GM18867 (cell line): ENCODE data around the gene PADI2.

Experiments
- ATAC-seq: cut with Tn5 transposase; IDR thresholded peaks from one replicate; pipeline ENCODE4 v1.9.1; 2021; ENCODE audit warnings: mild to moderate bottlenecking, moderate library complexity; ENCODE audit not compliant: unreplicated experiment

The PADI2 gene

DNA sequence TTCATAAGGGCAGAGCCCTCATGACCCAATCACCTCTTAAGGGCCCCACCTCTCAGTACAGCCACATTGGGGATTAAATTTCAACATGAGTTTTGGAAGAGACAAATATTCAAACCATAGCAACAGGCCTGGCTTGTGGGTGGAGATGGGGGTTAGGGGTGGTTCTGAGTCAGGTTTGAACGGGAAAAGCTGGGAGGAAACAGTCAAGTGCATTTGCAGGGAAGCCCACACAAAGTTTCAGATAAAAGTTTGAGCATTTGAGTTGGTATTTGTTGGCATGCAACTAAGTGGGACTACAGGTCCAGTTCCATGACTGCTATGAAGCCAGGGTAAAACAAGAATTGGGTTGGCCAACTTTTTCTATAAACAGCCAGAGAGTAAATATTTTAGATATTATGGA, 21.0 kb upstream of the PADI2 start:
- no peak for ATAC-seq

DNA sequence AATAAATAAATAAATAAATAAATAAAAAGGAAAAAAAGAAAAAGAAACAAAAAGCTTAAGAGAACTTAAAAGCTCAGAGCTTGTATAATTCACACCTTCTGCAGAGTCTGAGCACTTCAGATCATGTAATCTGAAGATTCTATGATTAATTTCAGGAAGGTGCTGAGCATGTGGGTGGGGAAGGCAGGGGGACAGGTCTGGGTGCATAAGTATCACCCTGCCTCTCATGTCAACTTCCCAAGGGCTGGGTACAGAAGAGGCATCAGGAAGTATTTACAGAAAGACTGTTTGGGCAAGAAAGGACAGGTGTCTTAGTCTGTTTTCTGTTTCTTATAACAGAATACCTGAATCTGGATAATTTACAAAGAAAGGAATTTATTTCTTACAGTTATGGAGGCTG, 20.4 kb upstream of the PADI2 start:
- ATAC-seq = no peak

DNA sequence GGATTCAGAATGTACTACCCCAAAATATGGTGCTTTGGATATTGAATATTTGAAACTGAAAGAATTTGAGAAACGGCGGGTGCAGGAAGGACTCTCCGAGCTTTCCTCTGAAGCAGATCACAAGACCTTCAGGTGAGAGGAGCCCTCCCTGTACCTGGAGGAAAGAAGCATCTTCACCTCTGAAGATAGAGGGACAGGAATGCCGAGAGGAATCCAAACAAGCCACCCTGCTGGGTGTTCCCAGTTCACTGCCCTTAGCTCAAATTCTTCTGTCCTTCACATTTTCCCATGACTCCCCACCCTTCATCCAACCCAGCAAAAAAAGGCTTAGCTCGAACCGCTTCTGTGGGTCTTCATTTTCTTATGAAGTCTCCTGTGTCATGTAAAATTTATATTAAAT, 18.2 kb upstream of the PADI2 start:
- no peak for ATAC-seq

DNA sequence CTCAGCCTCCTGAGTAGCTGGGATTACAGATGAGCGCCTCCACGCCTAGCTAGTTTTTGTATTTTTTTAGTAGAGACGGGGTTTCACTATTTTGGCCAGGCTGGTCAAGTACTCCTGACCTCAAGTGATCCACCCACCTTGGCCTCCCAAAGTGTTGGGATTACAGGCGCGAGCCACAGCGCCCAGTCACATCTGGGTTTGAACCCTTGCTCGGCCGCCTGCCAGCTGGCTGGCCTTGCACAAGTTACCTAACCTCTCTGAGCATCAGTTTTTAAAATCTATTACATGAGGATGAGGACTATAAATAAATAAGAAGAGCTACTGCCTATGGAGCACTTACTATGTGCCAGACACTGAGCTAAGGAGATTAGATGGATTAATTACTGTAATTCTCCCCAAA, 17.7 kb upstream of the PADI2 start:
- no peak for ATAC-seq

DNA sequence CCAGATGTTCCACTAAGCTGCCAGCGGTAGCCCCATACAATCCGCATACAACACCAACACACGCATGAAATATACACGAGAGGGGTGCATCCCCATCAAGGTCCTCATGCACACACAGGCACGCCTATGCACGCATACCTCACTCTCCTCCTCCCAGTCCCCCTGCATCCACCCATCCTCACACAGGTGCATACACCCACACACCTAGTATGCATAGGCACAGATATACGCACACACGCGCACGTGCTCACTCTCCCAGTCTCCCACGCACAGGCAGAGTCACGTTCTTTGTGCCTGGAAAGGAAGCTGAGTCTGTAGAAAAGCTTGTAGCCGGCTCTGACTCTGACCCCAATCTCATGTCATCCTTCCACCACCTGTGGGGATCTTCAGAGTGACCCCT, 16.9 kb upstream of the PADI2 start:
- ATAC-seq = no peak

DNA sequence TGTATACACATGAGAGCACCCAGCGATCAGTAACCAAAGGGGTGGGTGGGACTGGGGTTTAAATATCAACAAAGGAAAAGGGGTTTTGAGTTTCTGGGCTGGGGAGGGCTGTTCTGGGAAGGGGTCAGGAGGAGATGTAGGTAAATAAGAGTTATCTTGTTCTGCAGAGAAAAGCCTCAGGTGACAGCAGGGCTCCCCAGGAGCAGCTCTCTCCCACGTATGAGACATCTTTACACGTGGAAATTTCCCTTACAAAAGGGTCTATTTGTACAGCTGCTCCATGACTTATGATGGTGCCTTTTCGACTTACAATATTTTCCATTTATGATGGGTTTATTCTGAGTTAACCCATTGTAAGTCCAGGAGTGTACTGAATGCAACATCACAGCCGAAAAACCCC, 16.3 kb upstream of the PADI2 start:
- no peak for ATAC-seq

- ATAC-seq = no peak
These were observed 15.5 kb upstream of the PADI2 start for GRCh38 chr1:17134724-17135123.

- no peak for ATAC-seq
These were observed 14.8 kb upstream of the PADI2 start for GRCh38 chr1:17134034-17134433.

DNA sequence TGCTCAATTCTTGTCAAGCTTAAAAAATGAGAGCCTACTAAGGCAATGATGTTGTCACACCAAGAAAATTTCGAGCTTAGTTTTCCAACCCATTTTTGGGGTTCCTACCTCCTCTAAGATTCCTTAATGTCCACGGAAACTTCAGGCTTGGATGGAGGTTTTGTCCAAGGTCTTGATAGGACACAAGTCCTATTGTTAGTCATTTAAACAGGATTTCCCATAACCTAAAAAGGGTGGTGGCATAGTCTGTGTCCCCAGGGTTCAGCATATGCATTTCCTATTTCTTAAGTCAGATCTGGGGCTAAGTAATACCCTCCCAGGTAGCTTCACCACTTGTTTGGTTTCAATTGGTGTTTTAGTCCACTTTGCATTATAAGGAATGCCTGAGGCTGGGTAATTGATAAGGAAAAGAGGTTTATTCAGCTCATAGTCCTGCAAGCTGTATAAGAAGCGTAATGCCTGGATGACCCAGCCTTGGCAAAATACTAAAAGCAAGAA, 10.9 kb upstream of the PADI2 start:
- no peak for ATAC-seq

- ATAC-seq = no peak
These were observed 9.1 kb upstream of the PADI2 start for GRCh38 chr1:17128361-17128760.

DNA sequence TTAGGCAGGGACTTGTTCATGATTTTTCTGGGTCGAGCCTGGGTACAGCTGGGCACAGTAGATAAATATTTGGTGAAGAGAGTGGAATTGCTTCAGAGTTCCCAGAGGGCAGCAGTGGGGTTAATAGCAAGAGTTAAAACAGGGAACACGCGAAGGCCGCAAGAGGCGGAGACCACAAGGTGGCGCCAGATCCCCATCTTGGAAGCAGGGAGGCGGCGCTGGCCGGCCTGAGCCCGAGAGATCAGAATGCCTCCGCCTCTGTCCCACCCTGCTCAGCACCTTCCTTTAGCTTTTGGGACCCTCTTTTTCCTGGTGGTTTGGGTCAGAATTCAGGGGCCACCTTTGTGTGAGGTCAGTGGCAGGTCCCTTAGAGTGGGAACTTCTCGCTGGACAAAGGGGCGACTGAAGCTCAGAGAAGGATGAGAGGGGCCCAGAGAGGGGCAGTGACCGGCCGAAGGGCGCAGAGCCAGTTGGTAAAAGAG, 6.5 kb upstream of the PADI2 start:
- ATAC-seq = no peak

GRCh38 chr1:17123196-17124045, 4.2 kb upstream of the PADI2 start:
- no peak for ATAC-seq

DNA sequence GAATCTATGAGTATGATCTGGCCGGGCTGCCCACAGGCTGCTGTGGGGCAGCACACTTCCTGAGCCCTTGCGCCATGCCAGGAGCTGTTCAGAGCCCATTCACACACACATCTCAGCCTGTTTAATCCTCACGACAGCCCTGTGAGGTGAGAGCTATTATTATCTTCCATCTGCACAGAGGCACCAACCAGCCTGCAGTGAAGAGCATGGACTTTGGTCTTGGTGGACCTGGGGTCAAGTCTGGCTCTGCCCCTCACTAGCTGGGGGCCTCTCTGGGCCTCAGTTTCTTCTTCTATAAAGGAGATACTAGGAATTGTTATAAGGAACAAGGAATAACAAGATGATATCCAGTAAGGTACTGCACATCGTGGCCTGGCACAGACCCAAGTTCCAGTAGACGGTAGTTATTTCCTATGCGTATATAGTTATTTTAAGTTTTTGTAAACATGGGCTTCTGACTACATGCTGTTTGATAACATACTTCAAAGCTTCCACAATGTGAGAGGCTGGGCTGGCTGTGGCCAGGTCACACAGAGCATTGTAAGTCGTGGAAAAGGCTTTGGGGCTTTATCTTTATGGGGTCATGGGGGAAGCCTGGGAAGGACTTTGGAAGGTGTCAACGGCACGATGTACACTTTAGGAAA, 3.4 kb upstream of the PADI2 start:
- ATAC-seq = no peak

- no peak for ATAC-seq
These were observed 2.6 kb upstream of the PADI2 start for GRCh38 chr1:17121881-17122280.

- ATAC-seq = no peak
These were observed 1.9 kb upstream of the PADI2 start for GRCh38 chr1:17120962-17121837.

GRCh38 chr1:17120481-17120877, 1.2 kb upstream of the PADI2 start:
- no peak for ATAC-seq

DNA sequence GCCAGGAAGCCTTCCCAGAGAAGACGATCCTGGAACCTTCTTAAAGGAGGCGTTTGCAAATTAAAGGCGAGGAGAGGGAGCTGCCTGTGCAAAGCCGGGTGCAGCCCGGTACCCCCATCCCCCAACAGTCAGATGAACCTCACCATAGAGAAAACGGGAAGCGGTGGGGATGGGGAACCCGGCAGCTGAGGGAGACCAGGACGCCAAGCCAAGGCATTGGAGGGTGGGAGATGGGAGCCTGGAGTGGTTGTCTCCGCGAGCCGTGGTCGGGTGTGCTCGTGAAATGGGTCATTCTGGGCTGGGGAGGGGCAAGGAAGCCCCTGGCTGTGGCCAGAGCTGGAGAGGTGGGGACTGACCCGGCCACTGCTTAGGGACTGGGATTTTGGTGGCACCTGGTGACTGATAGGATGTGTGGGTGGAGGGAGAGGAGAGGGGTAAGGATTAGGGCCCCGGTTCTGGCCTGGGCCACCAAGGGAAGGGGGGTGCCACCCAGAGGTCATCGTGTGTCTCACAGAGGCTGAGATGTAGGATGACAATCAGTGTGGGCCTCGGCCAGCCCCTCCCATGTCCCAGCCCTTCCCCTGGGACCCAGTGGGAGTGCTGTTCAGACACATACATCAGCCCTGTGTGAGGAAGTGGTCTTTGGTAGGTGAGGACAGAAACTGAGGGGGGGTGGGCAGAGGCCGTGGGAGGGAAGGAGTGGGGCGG, 676 bp upstream of the PADI2 start:
- no peak for ATAC-seq

DNA sequence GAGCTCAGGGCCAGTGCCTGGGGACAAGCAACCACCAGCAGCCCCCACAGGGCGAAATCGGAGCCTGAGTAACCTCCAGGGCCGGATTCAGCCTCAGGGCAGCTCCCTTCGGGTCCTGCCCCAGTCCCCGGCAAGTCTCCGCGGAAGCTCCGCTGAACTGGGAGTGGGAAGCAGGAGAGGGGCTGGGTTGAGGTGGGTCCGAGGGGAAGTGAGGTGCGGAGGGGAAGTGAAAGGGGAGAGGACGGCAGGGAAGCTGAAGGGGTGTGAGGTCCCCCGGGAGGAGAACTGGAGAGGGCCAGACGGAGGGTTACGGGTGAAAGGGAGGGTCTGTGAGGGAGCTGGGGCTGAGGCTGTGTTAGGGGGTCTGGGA, 560 bp downstream of the PADI2 start:
- no peak for ATAC-seq

DNA sequence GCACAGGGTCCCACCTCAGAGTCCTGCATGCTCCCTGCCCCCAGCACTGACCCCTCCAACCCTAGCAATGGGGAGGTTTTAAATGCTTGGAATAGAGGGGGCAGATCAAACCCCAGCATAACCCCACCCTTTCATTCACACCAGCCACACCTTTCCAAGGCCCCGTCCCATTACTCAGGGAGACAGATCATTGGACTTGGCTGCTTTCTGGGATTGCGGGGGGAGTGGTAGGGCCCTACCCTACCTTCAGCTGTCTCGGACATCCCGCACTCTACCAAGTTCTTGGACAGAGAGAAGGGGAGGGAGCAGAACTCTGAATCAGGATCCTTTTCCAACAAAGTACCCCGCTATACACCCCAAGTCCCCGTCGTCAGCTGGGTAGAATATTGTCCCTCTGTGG, 983 bp downstream of the PADI2 start:
- no peak for ATAC-seq

DNA sequence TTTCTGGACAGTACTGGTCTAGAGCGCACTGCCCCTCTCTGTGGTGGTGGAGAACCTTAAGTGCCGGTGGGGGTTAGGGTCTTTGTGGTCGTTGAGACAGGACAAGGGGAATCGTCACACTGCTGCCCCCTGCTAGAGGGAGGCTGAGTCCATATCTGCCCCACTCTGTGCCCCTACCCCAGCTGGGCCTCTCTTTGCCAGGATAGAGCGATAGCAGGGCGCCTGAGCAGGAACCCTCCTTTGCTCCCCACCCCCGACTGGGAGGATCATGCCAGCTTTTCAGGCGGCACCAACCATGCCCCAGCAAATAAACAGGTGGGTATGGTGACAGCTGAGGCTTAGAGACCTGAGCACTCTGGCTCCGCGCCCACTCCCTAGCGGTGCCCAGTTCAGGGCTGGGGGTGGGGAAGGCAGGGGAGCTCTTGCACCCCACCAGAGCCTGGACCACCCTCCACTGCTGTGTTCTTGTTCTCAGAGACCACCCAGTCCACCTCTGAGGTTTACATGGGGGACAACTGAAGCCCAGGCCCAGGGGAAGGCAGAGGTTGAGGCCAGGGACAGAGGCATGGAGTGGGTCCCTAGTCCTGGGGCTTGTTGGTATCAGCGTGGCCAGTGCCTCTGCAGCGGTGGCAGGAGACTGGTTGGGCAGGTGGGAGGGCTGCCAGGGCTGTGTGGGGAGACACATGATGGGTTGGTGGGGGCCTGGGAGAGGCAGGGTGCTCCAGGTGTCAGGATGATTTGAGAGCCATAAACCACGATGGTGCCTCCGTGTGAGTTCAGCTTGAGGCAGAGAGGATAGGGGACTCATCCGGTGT, 1.6 kb downstream of the PADI2 start:
- ATAC-seq = no peak
